SK-N-MC (cell line): ENCODE measurements around the gene COMMD2.

ENCODE experiments used
- EZH2 ChIP-seq: fragments of 200-600 bp; sonication (generic); IDR thresholded peaks from one replicate; pipeline ENCODE4 v1.6.1; 2017; ENCODE audit warnings: antibody characterized with exemption
- POLR2AphosphoS5 ChIP-seq: IDR thresholded peaks from 2 replicates; pipeline ENCODE4 v1.6.1; 2012; ENCODE audit warnings: mild to moderate bottlenecking, low read depth, low read length, borderline replicate concordance

- TF ChIP-seq EZH2: no peak
- no peak for TF ChIP-seq POLR2AphosphoS5
These were observed 28.5 kb downstream of the COMMD2 start for GRCh38 chr3:149723781-149724180.
